ENCODE results near the gene CDC26.

DNA sequence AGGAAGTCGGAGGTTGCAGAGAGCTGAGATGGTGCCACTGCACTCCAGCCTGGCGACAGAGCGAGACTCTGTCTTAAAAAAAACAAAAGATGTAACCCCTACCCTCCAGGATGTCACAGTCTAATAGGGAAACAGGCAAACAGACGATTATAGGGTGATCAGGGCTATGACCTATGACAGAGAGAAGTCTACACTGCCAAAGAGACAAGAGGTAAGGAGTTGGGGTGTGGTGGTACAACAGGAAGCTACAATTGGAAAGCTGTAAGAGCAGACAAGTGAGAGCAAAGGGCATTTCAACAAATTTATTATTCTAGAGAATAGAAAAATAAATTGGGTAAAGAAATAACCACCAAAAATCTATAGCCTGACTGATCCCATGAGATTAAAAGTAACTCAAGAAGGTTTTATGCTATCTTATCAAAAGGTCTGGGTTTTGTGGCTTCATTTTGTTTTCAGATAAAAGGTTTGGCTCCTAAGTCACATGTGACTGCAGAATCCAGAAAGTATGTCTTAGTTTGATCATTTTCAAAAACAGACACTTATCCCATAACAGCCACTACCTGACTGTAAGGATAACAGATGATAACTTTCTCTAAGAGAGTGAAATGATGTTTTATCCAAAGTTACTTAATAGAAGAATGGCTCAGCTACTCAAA lies 7.3 kb downstream of the CDC26 start:
- TF ChIP-seq POLR2AphosphoS5 (IDR thresholded peaks at IDR 0.05): no peak
- TF ChIP-seq CTCF (IDR thresholded peaks at IDR 0.05 in 8 of 11, conservative IDR thresholded peaks at IDR 0.05 in 3 of 11): no peak
